GM06990 (cell line): ENCODE results near the gene PLXNA3.

Experiments used
- DNase-seq: peaks from one replicate; pipeline ENCODE4 v3.0.0-alpha.2; 2011; ENCODE audit not compliant: insufficient read length; ENCODE audit errors: extremely low read depth
- H3K27me3 ChIP-seq: replicated peaks from 2 replicates; pipeline ENCODE4 v1.6.0; 2011; ENCODE audit warnings: low read length; ENCODE audit not compliant: control insufficient read depth, insufficient read depth
- H3K36me3 ChIP-seq: 2 replicates; pipeline ENCODE4 v1.5.1; 2011; ENCODE audit warnings: low read length; ENCODE audit not compliant: control insufficient read depth, insufficient read depth
- H3K4me3 ChIP-seq: replicated peaks from 2 replicates; pipeline ENCODE4 v1.5.1; 2011; ENCODE audit warnings: low read depth, mild to moderate bottlenecking, control low read depth, low read length
- TF ChIP-seq, protein P1 (sequence below): IDR thresholded peaks from 2 replicates; pipeline ENCODE4 v1.5.1; 2011; ENCODE audit warnings: low read length, control low read depth, mild to moderate bottlenecking, inconsistent platforms; ENCODE audit not compliant: insufficient read depth, poor library complexity, severe bottlenecking

The PLXNA3 gene

DNA sequence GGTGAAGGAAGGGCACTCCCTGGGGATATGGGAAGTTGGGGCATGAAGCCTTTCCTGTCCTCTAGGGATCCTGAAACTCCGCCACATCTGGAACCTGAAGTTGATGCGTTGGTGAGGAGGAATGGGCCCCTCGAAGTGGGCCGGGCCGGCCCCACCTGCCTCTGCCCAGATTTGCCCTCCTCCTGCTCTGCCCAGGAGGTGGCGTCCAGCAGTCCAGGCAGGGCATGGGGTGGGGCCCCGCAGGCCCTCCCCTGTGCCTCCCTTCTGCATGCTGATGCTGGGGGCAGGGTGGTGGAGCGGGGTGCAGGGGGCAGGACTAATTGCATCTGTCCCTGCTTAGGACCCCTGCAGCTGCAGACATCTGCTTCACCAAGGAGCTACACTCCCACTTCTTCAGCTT lies 44.9 kb upstream of the PLXNA3 start:
- TF ChIP-seq, protein P1, sequence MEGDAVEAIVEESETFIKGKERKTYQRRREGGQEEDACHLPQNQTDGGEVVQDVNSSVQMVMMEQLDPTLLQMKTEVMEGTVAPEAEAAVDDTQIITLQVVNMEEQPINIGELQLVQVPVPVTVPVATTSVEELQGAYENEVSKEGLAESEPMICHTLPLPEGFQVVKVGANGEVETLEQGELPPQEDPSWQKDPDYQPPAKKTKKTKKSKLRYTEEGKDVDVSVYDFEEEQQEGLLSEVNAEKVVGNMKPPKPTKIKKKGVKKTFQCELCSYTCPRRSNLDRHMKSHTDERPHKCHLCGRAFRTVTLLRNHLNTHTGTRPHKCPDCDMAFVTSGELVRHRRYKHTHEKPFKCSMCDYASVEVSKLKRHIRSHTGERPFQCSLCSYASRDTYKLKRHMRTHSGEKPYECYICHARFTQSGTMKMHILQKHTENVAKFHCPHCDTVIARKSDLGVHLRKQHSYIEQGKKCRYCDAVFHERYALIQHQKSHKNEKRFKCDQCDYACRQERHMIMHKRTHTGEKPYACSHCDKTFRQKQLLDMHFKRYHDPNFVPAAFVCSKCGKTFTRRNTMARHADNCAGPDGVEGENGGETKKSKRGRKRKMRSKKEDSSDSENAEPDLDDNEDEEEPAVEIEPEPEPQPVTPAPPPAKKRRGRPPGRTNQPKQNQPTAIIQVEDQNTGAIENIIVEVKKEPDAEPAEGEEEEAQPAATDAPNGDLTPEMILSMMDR = no peak
- no peaks in the 10 kb centered on the region; the same call in 1 of the 2 replicates for H3K36me3 ChIP-seq
- H3K27me3 ChIP-seq = no peaks in the 10 kb centered on the region
- H3K4me3 ChIP-seq = no peak overlapping the region
- no peak for DNase-seq

DNA sequence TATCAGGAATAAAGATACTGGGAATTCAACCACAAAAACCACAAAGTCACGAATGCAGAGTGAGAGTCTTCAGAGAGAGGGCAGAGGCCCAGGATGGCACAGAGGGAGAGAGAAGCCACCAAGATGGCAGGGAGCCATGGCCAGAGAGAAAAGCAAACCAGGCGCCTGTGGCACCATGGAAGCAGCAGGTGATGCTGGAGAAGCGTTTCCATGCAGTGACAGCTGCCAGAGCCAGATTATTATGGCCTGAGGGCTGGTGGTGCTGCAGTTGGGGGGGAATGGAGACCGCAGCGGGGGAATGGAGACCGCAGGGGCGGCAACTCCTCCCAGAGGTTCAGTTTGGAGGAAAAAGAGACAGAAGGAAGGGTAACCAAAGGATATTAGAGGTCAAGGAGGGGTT lies 40.9 kb upstream of the PLXNA3 start:
- no peaks in the 10 kb centered on the region; the same call in 1 of the 2 replicates for H3K36me3 ChIP-seq
- H3K4me3 ChIP-seq = no peak overlapping the region
- TF ChIP-seq, protein P1 = no peak
- H3K27me3 ChIP-seq = no peaks in the 10 kb centered on the region
- no peak for DNase-seq

DNA sequence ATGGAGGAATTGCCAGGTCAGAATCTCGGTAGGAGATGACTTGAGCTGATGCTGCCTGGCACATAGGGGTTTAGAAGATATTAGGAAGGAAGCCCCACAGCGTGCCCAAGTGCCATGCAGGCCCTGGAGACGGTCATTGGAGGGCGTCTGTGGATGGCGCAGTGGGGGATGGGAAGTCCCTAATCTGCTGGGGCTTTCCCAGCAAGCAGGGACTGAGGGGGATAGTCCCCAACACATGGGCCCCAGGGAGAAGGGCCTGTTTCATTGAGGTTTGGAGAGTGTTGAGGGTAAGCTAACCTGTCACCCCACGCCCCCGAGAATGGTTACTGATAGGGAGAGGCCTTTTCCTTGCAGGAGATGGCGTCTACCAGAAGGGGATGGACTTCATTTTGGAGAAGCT lies 38.9 kb upstream of the PLXNA3 start:
- TF ChIP-seq, protein P1 = no peak
- no peak for DNase-seq
- no peaks in the 10 kb centered on the region for H3K27me3 ChIP-seq
- H3K36me3 ChIP-seq = no peaks in the 10 kb centered on the region
- H3K4me3 ChIP-seq = no peak overlapping the region

DNA sequence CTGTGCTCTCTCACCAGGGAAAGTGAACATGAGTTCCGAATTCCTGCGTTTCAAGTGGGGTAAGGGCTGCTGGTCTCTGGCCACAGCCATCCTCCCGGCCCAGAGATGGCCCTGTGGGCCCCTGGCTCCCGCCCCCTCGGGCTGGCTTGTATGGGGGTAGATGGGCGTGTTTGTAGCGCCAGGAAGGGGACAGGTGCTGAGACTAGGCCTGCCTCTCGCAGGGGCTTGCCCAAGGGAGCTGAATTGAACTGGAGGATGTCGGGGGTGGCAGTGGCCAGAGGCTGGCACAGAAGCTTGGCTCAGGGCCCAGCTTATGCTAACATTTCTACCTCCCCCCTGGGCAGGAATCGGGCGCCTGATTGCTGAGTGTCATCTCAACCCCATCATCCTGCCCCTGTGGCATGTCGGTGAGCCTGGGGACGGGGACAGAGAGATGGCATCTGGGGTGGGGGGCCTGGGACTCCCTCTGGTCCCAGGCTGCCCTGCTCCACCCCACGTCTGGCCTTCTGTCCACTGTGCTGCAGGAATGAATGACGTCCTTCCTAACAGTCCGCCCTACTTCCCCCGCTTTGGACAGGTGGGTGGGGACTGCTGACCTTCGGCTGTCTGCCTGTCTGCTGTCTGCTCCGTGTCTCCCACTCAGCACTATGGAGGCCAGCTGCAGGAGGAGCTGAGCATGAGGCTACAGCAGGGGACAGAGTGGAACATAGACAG lies 38.2 kb upstream of the PLXNA3 start:
- TF ChIP-seq, protein P1 = no peak
- no peaks in the 10 kb centered on the region for H3K36me3 ChIP-seq
- no peak overlapping the region for H3K4me3 ChIP-seq
- no peak for DNase-seq
- no peaks in the 10 kb centered on the region for H3K27me3 ChIP-seq

DNA sequence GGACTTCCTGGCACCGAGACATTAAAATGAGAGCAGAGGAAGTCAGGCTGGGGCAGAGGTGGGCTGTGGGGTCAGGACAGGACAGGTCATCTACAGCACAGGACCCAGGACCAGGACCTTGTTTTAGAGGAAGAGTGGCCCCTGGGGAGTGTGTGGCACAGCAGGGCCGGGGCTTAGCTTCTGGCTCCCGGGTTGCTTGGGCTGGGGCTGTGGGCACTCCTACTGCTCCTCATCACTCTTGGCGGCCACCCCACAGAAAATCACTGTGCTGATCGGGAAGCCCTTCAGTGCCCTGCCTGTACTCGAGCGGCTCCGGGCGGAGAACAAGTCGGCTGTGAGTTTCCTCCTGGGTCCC lies 37.7 kb upstream of the PLXNA3 start:
- H3K36me3 ChIP-seq = no peaks in the 10 kb centered on the region
- TF ChIP-seq, protein P1 = no peak
- no peaks in the 10 kb centered on the region for H3K27me3 ChIP-seq
- no peak for DNase-seq
- no peak overlapping the region for H3K4me3 ChIP-seq
